Progenitor cell of endocrine pancreas (in vitro differentiated cells): Measurements from ENCODE around the gene SLAMF6. TPM values are rescaled to one million over a fixed set of nuclear protein-coding genes. Genes with fewer than 3 reads are reported as not detected.

Source experiments
- DNase-seq: peaks from one replicate; pipeline ENCODE4 v3.0.0; 2021; ENCODE audit warnings: low spot score; ENCODE audit not compliant: unreplicated experiment
- H3K27ac Mint-ChIP-seq: 2 replicates; pipeline ENCODE4 v1.8.0; 2021; ENCODE audit warnings: mild to moderate bottlenecking, moderate library complexity, mixed read lengths
- H3K27me3 Mint-ChIP-seq: 2 replicates; pipeline ENCODE4 v1.8.0; 2021; ENCODE audit warnings: mixed read lengths
- H3K36me3 Mint-ChIP-seq: 2 replicates; pipeline ENCODE4 v1.8.0; 2022; ENCODE audit warnings: mixed read lengths; ENCODE audit not compliant: insufficient read depth
- H3K4me1 Mint-ChIP-seq: 2 replicates; pipeline ENCODE4 v1.8.0; 2021; ENCODE audit warnings: low read depth, mixed read lengths
- H3K4me3 Mint-ChIP-seq: 2 replicates; pipeline ENCODE4 v1.8.0; 2021; ENCODE audit warnings: low read depth, mild to moderate bottlenecking, moderate library complexity, mixed read lengths
- H3K9me3 Mint-ChIP-seq: 2 replicates; pipeline ENCODE4 v1.8.0; 2021; ENCODE audit warnings: low read depth, mixed read lengths
- CTCF ChIP-seq: fragments of 200-600 bp; sonication (generic); IDR thresholded peaks from one replicate; pipeline ENCODE4 v1.5.0; 2021; ENCODE audit warnings: antibody characterized with exemption, mild to moderate bottlenecking; ENCODE audit not compliant: unreplicated experiment
- long read RNA-seq: library from polyadenylated mRNA; unstranded; transcript quantifications from one replicate; pipeline ENCODE4 v2.0.0, GENCODE V29; 2020
- total RNA-seq: library from RNA; stranded (reverse); gene quantifications from 2 replicates; pipeline ENCODE4 v1.2.1, GENCODE V29; 2021

Gene SLAMF6
- not detected in 2 replicates for total RNA-seq
- long read RNA-seq, result 0 reads

- no peak for TF ChIP-seq CTCF
- H3K36me3 Mint-ChIP-seq, result peaks cover 16% of the 10 kb centered on the region
- no peak within 1 kb of the TSS for H3K4me3 Mint-ChIP-seq
- peaks cover 23% of the 10 kb centered on the region for H3K9me3 Mint-ChIP-seq
- DNase-seq, result no peak
- H3K4me1 Mint-ChIP-seq, result no peaks in the 10 kb centered on the region
- no peaks in the 10 kb centered on the region for H3K27me3 Mint-ChIP-seq
- H3K27ac Mint-ChIP-seq, result no peak within 1 kb of the TSS
Measured at GRCh38 chr1:160522622-160523345, at the start of gene SLAMF6. SLAMF6 (minus strand) TSS chr1:160523255; CDS start chr1:160523192, 63 bp downstream.

GRCh38 chr1:160570840-160571239 lies 47.8 kb upstream of the SLAMF6 start:
- Mint-ChIP-seq H3K27ac (no peak overlapping the region), H3K9me3 (no peaks in the 10 kb centered on the region), H3K36me3 (peaks cover 2% of the 10 kb centered on the region), H3K4me1 (no peaks in the 10 kb centered on the region), H3K4me3 (no peak overlapping the region), H3K27me3 (no peaks in the 10 kb centered on the region)
- DNase-seq, result no peak
- no peak for TF ChIP-seq CTCF

GRCh38 chr1:160569806-160570205 lies 46.8 kb upstream of the SLAMF6 start:
- no peak overlapping the region for H3K4me3 Mint-ChIP-seq
- peaks cover 3% of the 10 kb centered on the region for H3K9me3 Mint-ChIP-seq
- no peak overlapping the region for H3K27ac Mint-ChIP-seq
- DNase-seq, result no peak
- peaks cover 2% of the 10 kb centered on the region for H3K36me3 Mint-ChIP-seq
- no peaks in the 10 kb centered on the region for H3K4me1 Mint-ChIP-seq
- H3K27me3 Mint-ChIP-seq, result no peaks in the 10 kb centered on the region
- TF ChIP-seq CTCF, result no peak

GRCh38 chr1:160567858-160568682 lies 45.0 kb upstream of the SLAMF6 start:
- Mint-ChIP-seq H3K9me3 (peaks cover 6% of the 10 kb centered on the region), H3K4me3 (no peak overlapping the region), H3K27me3 (no peaks in the 10 kb centered on the region), H3K4me1 (no peaks in the 10 kb centered on the region), H3K27ac (no peak overlapping the region), H3K36me3 (peaks cover 2% of the 10 kb centered on the region)
- no peak for TF ChIP-seq CTCF
- no peak for DNase-seq

- TF ChIP-seq CTCF, result no peak
- H3K27ac Mint-ChIP-seq, result no peak overlapping the region
- H3K4me1 Mint-ChIP-seq, result no peaks in the 10 kb centered on the region
- H3K9me3 Mint-ChIP-seq, result peaks cover 14% of the 10 kb centered on the region
- no peaks in the 10 kb centered on the region for H3K27me3 Mint-ChIP-seq
- H3K36me3 Mint-ChIP-seq, result peaks cover 3% of the 10 kb centered on the region
- no peak for DNase-seq
- H3K4me3 Mint-ChIP-seq, result no peak overlapping the region
Measured at GRCh38 chr1:160567341-160567740, 44.3 kb upstream of the SLAMF6 start.
